ENCODE results near the gene CFAP47. TPM values are rescaled to one million over a fixed set of nuclear protein-coding genes. Genes with fewer than 3 reads are reported as not detected.

Gene CFAP47
- total and polyA plus RNA-seq, 4 donors = 0.68 to 21.0 (median 4.0) TPM

DNA sequence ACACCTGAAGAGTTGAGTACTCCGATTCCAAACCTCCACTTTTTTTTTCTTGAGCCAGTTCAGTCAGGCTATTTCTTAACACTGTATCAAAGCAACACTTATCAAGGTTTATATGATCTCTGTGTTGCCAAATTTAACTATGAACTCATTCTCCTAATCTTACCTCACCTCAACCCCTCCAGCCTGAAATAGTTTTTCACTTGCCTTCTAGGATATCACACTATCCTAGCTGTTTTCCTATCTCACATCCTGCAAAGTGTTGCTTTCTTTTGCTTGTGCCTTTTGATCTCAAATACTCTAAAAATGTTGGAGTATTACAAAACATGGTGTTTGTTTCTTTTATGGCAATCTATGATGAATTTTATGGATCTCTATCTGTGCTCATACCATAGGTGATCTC, 415.0 kb downstream of the CFAP47 start:
- Histone ChIP-seq H3K4me3 (no peak overlapping the region), H3K4me1 (ENCODE audit: control insufficient read depth in 5 of 5, insufficient read depth in 5 of 5, low read length in 5 of 5) (no peaks in the 10 kb centered on the region), H3K27me3 (ENCODE audit: control insufficient read depth in 3 of 3, insufficient read depth in 3 of 3, low read length in 2 of 3) (peaks cover 0 to 5% (median 4%) of the 10 kb centered on the region in 3 donors), H3K9me3 (ENCODE audit: control insufficient read depth in 4 of 4, insufficient read depth in 3 of 4, low read length in 3 of 4) (peaks cover 0 to 2% (median 0%) of the 10 kb centered on the region in 4 donors), H3K27ac (ENCODE audit: low read depth in 1 of 2, low read length in 1 of 2) (no peak overlapping the region), H3K9ac (ENCODE audit: insufficient read depth in 1 of 2, low read length in 2 of 2) (no peak overlapping the region), H3K36me3 (ENCODE audit: control insufficient read depth in 4 of 4, insufficient read depth in 4 of 4, low read length in 4 of 4) (no peaks in the 10 kb centered on the region)
- ATAC-seq (ENCODE audit: insufficient read depth, low FRiP score) = no peak
- DNase-seq = no peak
- WGBS, 2 donors = 70 to 95% methylated on average over 1 of the region's 1 CpG
- TF ChIP-seq, protein P1, sequence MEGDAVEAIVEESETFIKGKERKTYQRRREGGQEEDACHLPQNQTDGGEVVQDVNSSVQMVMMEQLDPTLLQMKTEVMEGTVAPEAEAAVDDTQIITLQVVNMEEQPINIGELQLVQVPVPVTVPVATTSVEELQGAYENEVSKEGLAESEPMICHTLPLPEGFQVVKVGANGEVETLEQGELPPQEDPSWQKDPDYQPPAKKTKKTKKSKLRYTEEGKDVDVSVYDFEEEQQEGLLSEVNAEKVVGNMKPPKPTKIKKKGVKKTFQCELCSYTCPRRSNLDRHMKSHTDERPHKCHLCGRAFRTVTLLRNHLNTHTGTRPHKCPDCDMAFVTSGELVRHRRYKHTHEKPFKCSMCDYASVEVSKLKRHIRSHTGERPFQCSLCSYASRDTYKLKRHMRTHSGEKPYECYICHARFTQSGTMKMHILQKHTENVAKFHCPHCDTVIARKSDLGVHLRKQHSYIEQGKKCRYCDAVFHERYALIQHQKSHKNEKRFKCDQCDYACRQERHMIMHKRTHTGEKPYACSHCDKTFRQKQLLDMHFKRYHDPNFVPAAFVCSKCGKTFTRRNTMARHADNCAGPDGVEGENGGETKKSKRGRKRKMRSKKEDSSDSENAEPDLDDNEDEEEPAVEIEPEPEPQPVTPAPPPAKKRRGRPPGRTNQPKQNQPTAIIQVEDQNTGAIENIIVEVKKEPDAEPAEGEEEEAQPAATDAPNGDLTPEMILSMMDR (IDR thresholded peaks at IDR 0.05; ENCODE audit: control extremely low read depth, extremely low read depth) = no peak

DNA sequence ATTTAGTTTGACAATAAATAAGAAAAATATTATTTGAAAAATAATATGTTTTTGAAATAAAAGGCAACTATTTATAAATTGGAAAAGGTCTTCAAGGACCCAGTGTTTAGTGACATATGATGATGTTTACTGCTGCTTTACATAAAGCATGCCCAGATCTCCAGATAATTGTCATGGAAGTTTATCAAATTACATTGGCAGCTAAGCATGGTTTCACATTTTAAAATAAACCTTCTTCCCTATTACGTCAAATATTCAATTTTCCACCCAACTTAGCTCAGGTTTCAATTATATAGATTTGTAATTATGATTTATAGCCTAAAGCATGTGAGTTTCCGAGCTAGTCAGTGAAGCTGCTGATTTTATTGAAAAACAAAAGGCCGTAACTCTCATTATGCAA, 417.2 kb downstream of the CFAP47 start:
- Histone ChIP-seq H3K27ac (ENCODE audit: low read depth in 1 of 2, low read length in 1 of 2) (no peak overlapping the region), H3K27me3 (ENCODE audit: control insufficient read depth in 3 of 3, insufficient read depth in 3 of 3, low read length in 2 of 3) (peaks cover 0 to 5% (median 4%) of the 10 kb centered on the region in 3 donors), H3K9me3 (ENCODE audit: control insufficient read depth in 4 of 4, insufficient read depth in 3 of 4, low read length in 3 of 4) (peaks cover 0 to 2% (median 0%) of the 10 kb centered on the region in 4 donors), H3K36me3 (ENCODE audit: control insufficient read depth in 4 of 4, insufficient read depth in 4 of 4, low read length in 4 of 4) (no peaks in the 10 kb centered on the region), H3K4me1 (ENCODE audit: control insufficient read depth in 5 of 5, insufficient read depth in 5 of 5, low read length in 5 of 5) (no peaks in the 10 kb centered on the region), H3K4me3 (no peak overlapping the region), H3K9ac (ENCODE audit: insufficient read depth in 1 of 2, low read length in 2 of 2) (no peak overlapping the region)
- DNase-seq (no peak), ATAC-seq (ENCODE audit: insufficient read depth, low FRiP score) (no peak)
- WGBS, 2 donors = 69 to 80% methylated on average over 3 of the region's 3 CpGs
- TF ChIP-seq, protein P1 (IDR thresholded peaks at IDR 0.05; ENCODE audit: control extremely low read depth, extremely low read depth) = no peak

DNA sequence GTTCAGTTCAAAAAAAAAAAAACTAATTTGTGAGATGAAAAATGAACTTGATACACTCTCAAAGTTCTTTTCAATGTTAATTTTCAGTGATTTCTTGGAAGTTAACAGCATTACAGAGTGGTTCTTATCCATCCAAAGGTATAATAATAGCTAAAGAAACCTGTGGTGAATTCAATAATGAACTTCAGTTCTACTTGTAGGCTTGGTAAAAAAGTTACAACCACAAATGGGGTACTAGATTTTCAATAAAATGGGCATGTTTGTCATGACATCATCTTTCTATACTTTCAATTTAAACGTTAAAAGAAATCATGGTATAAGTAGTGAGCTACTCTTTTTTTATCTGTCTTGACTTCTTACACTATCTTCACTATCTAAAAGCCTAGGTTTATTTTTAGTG, 424.8 kb downstream of the CFAP47 start:
- no peak for ATAC-seq (ENCODE audit: insufficient read depth, low FRiP score)
- Histone ChIP-seq H3K4me3 (no peak overlapping the region), H3K4me1 (ENCODE audit: control insufficient read depth in 5 of 5, insufficient read depth in 5 of 5, low read length in 5 of 5) (no peaks in the 10 kb centered on the region), H3K27ac (ENCODE audit: low read depth in 1 of 2, low read length in 1 of 2) (no peak overlapping the region), H3K9me3 (ENCODE audit: control insufficient read depth in 4 of 4, insufficient read depth in 3 of 4, low read length in 3 of 4) (no peaks in the 10 kb centered on the region), H3K27me3 (ENCODE audit: control insufficient read depth in 3 of 3, insufficient read depth in 3 of 3, low read length in 2 of 3) (peaks cover 0 to 2% (median 0%) of the 10 kb centered on the region in 3 donors), H3K9ac (ENCODE audit: insufficient read depth in 1 of 2, low read length in 2 of 2) (no peak overlapping the region), H3K36me3 (ENCODE audit: control insufficient read depth in 4 of 4, insufficient read depth in 4 of 4, low read length in 4 of 4) (no peaks in the 10 kb centered on the region)
- WGBS, 2 donors = 56 to 82% methylated on average over 1 of the region's 1 CpG
- TF ChIP-seq, protein P1 (IDR thresholded peaks at IDR 0.05; ENCODE audit: control extremely low read depth, extremely low read depth) = no peak
- no peak for DNase-seq

DNA sequence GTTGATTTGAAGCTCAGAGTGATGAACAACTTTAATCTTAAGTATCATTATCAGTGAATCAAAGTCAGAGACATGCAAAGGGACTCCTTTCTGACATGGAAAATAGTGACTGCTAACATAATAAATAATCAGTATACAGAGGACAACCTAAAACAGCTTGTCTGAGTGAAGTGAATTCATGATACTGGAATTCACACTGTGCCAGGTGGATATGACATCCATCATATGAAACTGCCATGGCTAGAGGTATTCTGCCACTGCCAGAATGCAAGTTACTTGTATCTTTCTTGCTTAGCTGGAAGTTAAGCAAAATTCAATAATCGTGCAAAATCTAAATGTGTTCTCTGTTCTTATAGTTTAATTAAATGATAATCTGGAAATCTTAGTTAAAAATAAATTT, 429.0 kb downstream of the CFAP47 start:
- TF ChIP-seq, protein P1 (IDR thresholded peaks at IDR 0.05; ENCODE audit: control extremely low read depth, extremely low read depth) = no peak
- no peak overlapping the region for H3K4me3 ChIP-seq
- DNase-seq = no peak
- ATAC-seq (ENCODE audit: insufficient read depth, low FRiP score) = no peak
- no peaks in the 10 kb centered on the region for H3K9me3 ChIP-seq (ENCODE audit: control insufficient read depth in 4 of 4, insufficient read depth in 3 of 4, low read length in 3 of 4)
- WGBS, 2 donors = 60 to 95% methylated on average over 1 of the region's 1 CpG
- H3K27me3 ChIP-seq (ENCODE audit: control insufficient read depth in 3 of 3, insufficient read depth in 3 of 3, low read length in 2 of 3) = peaks cover 0 to 2% (median 0%) of the 10 kb centered on the region in 3 donors
- no peak overlapping the region for H3K27ac ChIP-seq (ENCODE audit: low read depth in 1 of 2, low read length in 1 of 2)
- no peak overlapping the region for H3K9ac ChIP-seq (ENCODE audit: insufficient read depth in 1 of 2, low read length in 2 of 2)
- no peaks in the 10 kb centered on the region for H3K36me3 ChIP-seq (ENCODE audit: control insufficient read depth in 4 of 4, insufficient read depth in 4 of 4, low read length in 4 of 4)
- no peaks in the 10 kb centered on the region for H3K4me1 ChIP-seq (ENCODE audit: control insufficient read depth in 5 of 5, insufficient read depth in 5 of 5, low read length in 5 of 5)

All from lung (tissue), 12 donors.